ENCODE results near the gene FCHSD2. TPM values are rescaled to one million over a fixed set of nuclear protein-coding genes. Genes with fewer than 3 reads are reported as not detected.

The FCHSD2 gene
- total RNA-seq, 1 donor from 2014 or later, result 22.2 TPM

DNA sequence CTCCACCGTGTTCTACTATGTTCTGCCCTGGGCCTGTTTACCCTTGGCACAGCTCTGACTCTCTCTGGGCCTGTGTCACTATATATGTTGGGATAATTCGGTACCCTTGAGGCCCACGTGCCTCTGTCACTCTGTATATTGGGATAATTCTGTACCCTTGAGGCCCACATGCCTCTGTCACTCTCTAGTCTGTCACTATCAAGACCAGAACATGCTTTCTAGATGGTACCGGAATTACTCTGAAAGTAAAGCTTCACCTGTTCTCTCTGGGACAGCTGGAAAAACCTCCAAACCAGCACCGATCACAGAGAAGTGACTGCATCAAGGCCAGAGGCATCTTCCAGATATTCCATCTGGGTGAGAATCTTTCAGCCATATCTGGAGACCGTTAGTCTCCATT, 9.3 kb upstream of the FCHSD2 start:
- Mint-ChIP-seq H3K4me1 (peaks cover 8% of the 10 kb centered on the region), H3K27ac (no peak overlapping the region)
- H2AFZ ChIP-seq (replicated peaks), result no peak overlapping the region

GRCh38 chr11:73149105-73149504, 7.0 kb upstream of the FCHSD2 start:
- H3K36me3 ChIP-seq, result no peaks in the 10 kb centered on the region
- no peaks in the 10 kb centered on the region for H3K9me3 ChIP-seq (ENCODE audit: low read depth)
- no peak for TF ChIP-seq CTCF (IDR thresholded peaks at IDR 0.05)
- no peaks in the 10 kb centered on the region for H3K27me3 ChIP-seq
- H3K36me3 Mint-ChIP-seq, result no peaks in the 10 kb centered on the region
- H3K9me3 Mint-ChIP-seq, result no peaks in the 10 kb centered on the region
- H3K4me2 ChIP-seq, result no peak overlapping the region
- no peak for DNase-seq (ENCODE audit: low spot score)
- H3K4me1 ChIP-seq, result peaks cover 7% of the 10 kb centered on the region
- H3K27me3 Mint-ChIP-seq (ENCODE audit: insufficient read depth, low read depth), result peaks cover 4% of the 10 kb centered on the region
- no peak overlapping the region for H3K9ac ChIP-seq
- no peak overlapping the region for H3K4me3 Mint-ChIP-seq
- peaks cover 8% of the 10 kb centered on the region for H3K4me1 Mint-ChIP-seq
- no peak overlapping the region for H3K4me3 ChIP-seq
- H3K79me2 ChIP-seq (ENCODE audit: low read depth), result no peaks in the 10 kb centered on the region
- no peak overlapping the region for H2AFZ ChIP-seq (replicated peaks)
- H3F3A ChIP-seq (ENCODE audit: low read depth), result no peaks in the 10 kb centered on the region
- no peak overlapping the region for H3K27ac ChIP-seq
- no peak overlapping the region for H3K27ac Mint-ChIP-seq
- no peaks in the 10 kb centered on the region for H4K20me1 ChIP-seq (ENCODE audit: low read depth)

More for the DNA sequence above, 9.3 kb upstream of the FCHSD2 start:
- H3K4me3 Mint-ChIP-seq, result no peak overlapping the region
- Histone ChIP-seq H3K9me3 (ENCODE audit: low read depth) (no peaks in the 10 kb centered on the region), H3K4me2 (no peak overlapping the region), H3K4me3 (no peak overlapping the region), H3K27ac (no peak overlapping the region), H3K36me3 (no peaks in the 10 kb centered on the region), H3K4me1 (peaks cover 7% of the 10 kb centered on the region), H3K9ac (no peak overlapping the region), H3F3A (ENCODE audit: low read depth) (no peaks in the 10 kb centered on the region), H3K79me2 (ENCODE audit: low read depth) (no peaks in the 10 kb centered on the region), H3K27me3 (no peaks in the 10 kb centered on the region), H4K20me1 (ENCODE audit: low read depth) (no peaks in the 10 kb centered on the region)
- peaks cover 8% of the 10 kb centered on the region for H3K27me3 Mint-ChIP-seq (ENCODE audit: insufficient read depth, low read depth)
- no peaks in the 10 kb centered on the region for H3K36me3 Mint-ChIP-seq
- H3K9me3 Mint-ChIP-seq, result no peaks in the 10 kb centered on the region
- no peak for TF ChIP-seq EZH2phosphoT487 (IDR thresholded peaks at IDR 0.05)
- TF ChIP-seq EZH2 (IDR thresholded peaks at IDR 0.05), result no peak
- TF ChIP-seq CTCF (IDR thresholded peaks at IDR 0.05), result no peak
- no peak for DNase-seq (ENCODE audit: low spot score)

GRCh38 chr11:73147771-73148681, 5.9 kb upstream of the FCHSD2 start:
- Mint-ChIP-seq H3K27me3 (ENCODE audit: insufficient read depth, low read depth) (peaks cover 6% of the 10 kb centered on the region), H3K36me3 (no peaks in the 10 kb centered on the region), H3K27ac (no peak overlapping the region), H3K4me3 (no peak overlapping the region), H3K9me3 (no peaks in the 10 kb centered on the region), H3K4me1 (peaks cover 12% of the 10 kb centered on the region)
- Histone ChIP-seq H3K4me1 (peaks cover 16% of the 10 kb centered on the region), H3K27me3 (no peaks in the 10 kb centered on the region), H3F3A (ENCODE audit: low read depth) (peaks cover 10% of the 10 kb centered on the region), H3K9me3 (ENCODE audit: low read depth) (no peaks in the 10 kb centered on the region), H3K9ac (no peak overlapping the region), H2AFZ (replicated peaks) (no peak overlapping the region), H3K27ac (no peak overlapping the region), H3K79me2 (ENCODE audit: low read depth) (no peaks in the 10 kb centered on the region), H4K20me1 (ENCODE audit: low read depth) (no peaks in the 10 kb centered on the region), H3K36me3 (no peaks in the 10 kb centered on the region), H3K4me2 (no peak overlapping the region), H3K4me3 (no peak overlapping the region)
- DNase-seq (ENCODE audit: low spot score), result no peak
- TF ChIP-seq CTCF (IDR thresholded peaks at IDR 0.05) (no peak), EZH2 (IDR thresholded peaks at IDR 0.05) (no peak), EZH2phosphoT487 (IDR thresholded peaks at IDR 0.05) (no peak)
